H1 (cell line): ENCODE results near the gene FRMD5. TPM values are rescaled to one million over a fixed set of nuclear protein-coding genes. Genes with fewer than 3 reads are reported as not detected.

Experiments
- CTCF ChIA-PET: fragments of 300-600 bp; sonication (Branson Sonifier 250); formaldehyde crosslinking; loops from one replicate; lab custom pipeline; 2021; ENCODE audit not compliant: partially characterized antibody; lab: Charles Lee
- POLR2A ChIA-PET: fragments of 300-600 bp; sonication (Branson Sonifier 250); formaldehyde crosslinking; loops from one replicate; lab custom pipeline; 2021; ENCODE audit warnings: inconsistent platforms; ENCODE audit not compliant: partially characterized antibody; lab: Charles Lee
- DNase-seq, 2 experiments: peaks; one replicate each; pipeline versions ENCODE4 v3.0.0 to v3.0.0-alpha.2; 2010 to 2022; ENCODE audit warnings: low spot score in 2 of 2, low read depth in 1 of 2, mixed read lengths in 1 of 2
- FAIRE-seq: peaks from 2 replicates; lab custom pipeline; 2011; peaks lifted over from hg19 to GRCh38; lab: Jason Lieb, UNC
- H2AFZ ChIP-seq: 2 replicates; pipeline ENCODE4 v1.8.1; 2012; ENCODE audit warnings: low read length, inconsistent platforms
- H2AK5ac ChIP-seq: 2 replicates; pipeline ENCODE4 v1.6.1; 2013; ENCODE audit warnings: low read depth, low read length
- H2BK120ac ChIP-seq: replicated peaks from 2 replicates; pipeline ENCODE3; 2013; ENCODE audit warnings: low read depth, low read length, inconsistent platforms
- H2BK12ac ChIP-seq: 2 replicates; pipeline ENCODE4 v1.6.1; 2013; ENCODE audit warnings: low read depth, low read length
- H2BK15ac ChIP-seq: 2 replicates; pipeline ENCODE4 v1.6.1; 2013; ENCODE audit warnings: low read length
- H2BK20ac ChIP-seq: 2 replicates; pipeline ENCODE4 v1.6.1; 2013; ENCODE audit warnings: low read length
- H2BK5ac ChIP-seq: 2 replicates; pipeline ENCODE4 v1.6.1; 2013; ENCODE audit warnings: low read depth, low read length
- H3K14ac ChIP-seq: 2 replicates; pipeline ENCODE4 v1.6.1; 2013; ENCODE audit warnings: inconsistent platforms; ENCODE audit not compliant: insufficient read length
- H3K18ac ChIP-seq: 2 replicates; pipeline ENCODE4 v1.6.1; 2013; ENCODE audit warnings: low read length; ENCODE audit errors: extremely low read depth
- H3K23ac ChIP-seq: 2 replicates; pipeline ENCODE4 v1.6.1; 2013; ENCODE audit warnings: inconsistent platforms; ENCODE audit not compliant: insufficient read length
- H3K23me2 ChIP-seq: 2 replicates; pipeline ENCODE4 v1.6.1; 2013; ENCODE audit warnings: low read depth, low read length
- H3K27ac ChIP-seq: 2 replicates; pipeline ENCODE4 v1.6.1; 2011; ENCODE audit warnings: low read depth, low read length, inconsistent platforms
- H3K27me3 ChIP-seq, 4 experiments: replicated peaks in 1 of 4; 1 replicate in 1 of 4; 2 replicates in 3 of 4; pipeline versions ENCODE4 v1.6.1 to v1.8.1; 2011 to 2013; ENCODE audit warnings: low read length in 3 of 4, mild to moderate bottlenecking in 3 of 4, inconsistent platforms in 2 of 4, mixed read lengths in 2 of 4, moderate library complexity in 1 of 4; ENCODE audit not compliant: control insufficient read depth in 3 of 4, insufficient read depth in 3 of 4; ENCODE audit errors: extremely low read depth in 1 of 4
- H3K36me3 ChIP-seq, 4 experiments: 2 replicates each; pipeline versions ENCODE4 v1.6.1 to v1.8.1; 2011 to 2013; ENCODE audit warnings: mild to moderate bottlenecking in 4 of 4, low read length in 3 of 4, moderate library complexity in 2 of 4, control low read depth in 1 of 4, inconsistent platforms in 1 of 4; ENCODE audit not compliant: insufficient read depth in 4 of 4, control insufficient read depth in 2 of 4
- H3K4ac ChIP-seq: replicated peaks from 2 replicates; pipeline ENCODE3; 2013; ENCODE audit warnings: low read length, low read depth, mixed read lengths, inconsistent platforms; ENCODE audit not compliant: insufficient read length
- H3K4me1 ChIP-seq, 4 experiments: replicated peaks in 1 of 4; 1 replicate in 1 of 4; 2 replicates in 3 of 4; pipeline versions ENCODE4 v1.6.1 to v1.8.1; 2011 to 2013; ENCODE audit warnings: low read length in 3 of 4, inconsistent platforms in 2 of 4, mixed read lengths in 1 of 4; ENCODE audit not compliant: insufficient read depth in 4 of 4, control insufficient read depth in 3 of 4
- H3K4me2 ChIP-seq, 2 experiments: 2 replicates each; pipeline versions ENCODE4 v1.6.1 to v1.8.1; 2011 to 2013; ENCODE audit warnings: low read depth in 2 of 2, low read length in 2 of 2, control low read depth in 1 of 2, inconsistent platforms in 1 of 2, mild to moderate bottlenecking in 1 of 2; ENCODE audit not compliant: insufficient read depth in 1 of 2
- H3K4me3 ChIP-seq, 4 experiments: fragments of 200-600, 300-600 bp in 1 of 4; sonication (generic), shearing (Covaris generic), sonication (Bioruptor Twin) in 1 of 4; 2 replicates each; pipeline versions ENCODE4 v1.5.1 to v1.8.1; 2011 to 2016; ENCODE audit warnings: low read length in 4 of 4, low read depth in 3 of 4, control low read depth in 2 of 4, inconsistent platforms in 2 of 4, mild to moderate bottlenecking in 2 of 4, mixed read lengths in 1 of 4, moderate library complexity in 1 of 4; ENCODE audit not compliant: insufficient read depth in 2 of 4; ENCODE audit errors: extremely low read depth in 1 of 4
- H3K56ac ChIP-seq: replicated peaks from 2 replicates; pipeline ENCODE3; 2013; ENCODE audit warnings: low read depth, mild to moderate bottlenecking, mixed read lengths, low read length, inconsistent platforms; ENCODE audit not compliant: insufficient read length
- H3K79me1 ChIP-seq: 2 replicates; pipeline ENCODE4 v1.6.1; 2013; ENCODE audit warnings: low read depth, low read length, control low read depth
- H3K79me2 ChIP-seq, 2 experiments: 2 replicates each; pipeline versions ENCODE4 v1.6.1 to v1.8.1; 2012 to 2013; ENCODE audit warnings: low read length in 2 of 2, mild to moderate bottlenecking in 2 of 2, inconsistent platforms in 1 of 2; ENCODE audit not compliant: insufficient read depth in 2 of 2, control insufficient read depth in 1 of 2
- H3K9ac ChIP-seq, 4 experiments: replicated peaks in 1 of 4; 1 replicate in 1 of 4; 2 replicates in 3 of 4; pipeline versions ENCODE4 v1.6.1 to v1.8.1; 2011 to 2013; ENCODE audit warnings: low read depth in 3 of 4, low read length in 3 of 4, control low read depth in 2 of 4, mild to moderate bottlenecking in 2 of 4, moderate library complexity in 2 of 4, inconsistent platforms in 1 of 4; ENCODE audit errors: extremely low read depth in 1 of 4
- H3K9me3 ChIP-seq, 2 experiments: 2 replicates each; pipeline versions ENCODE4 v1.6.1 to v1.8.1; 2012 to 2013; ENCODE audit warnings: mild to moderate bottlenecking in 2 of 2, moderate library complexity in 2 of 2, control low read depth in 1 of 2, inconsistent platforms in 1 of 2, low read depth in 1 of 2, low read length in 1 of 2, mixed read lengths in 1 of 2; ENCODE audit not compliant: insufficient read depth in 2 of 2
- H4K20me1 ChIP-seq, 2 experiments: replicated peaks in 1 of 2; 2 replicates each; pipeline versions ENCODE3 to v1.8.1; 2011 to 2013; ENCODE audit warnings: inconsistent platforms in 2 of 2, low read length in 2 of 2, mild to moderate bottlenecking in 1 of 2; ENCODE audit not compliant: insufficient read depth in 2 of 2, control insufficient read depth in 1 of 2
- H4K5ac ChIP-seq: 2 replicates; pipeline ENCODE4 v1.6.1; 2013; ENCODE audit warnings: low read length, low read depth, mixed read lengths, inconsistent platforms; ENCODE audit not compliant: insufficient read length
- H4K8ac ChIP-seq: 2 replicates; pipeline ENCODE4 v1.8.0; 2013; ENCODE audit warnings: mild to moderate bottlenecking, moderate library complexity, low read length, inconsistent platforms; ENCODE audit not compliant: insufficient read depth; ENCODE audit errors: extremely low read depth
- H4K91ac ChIP-seq: replicated peaks from 2 replicates; pipeline ENCODE3; 2013; ENCODE audit warnings: low read length, mixed read lengths, inconsistent platforms; ENCODE audit not compliant: insufficient read length
- BCL11A ChIP-seq, 2 experiments: IDR thresholded peaks; one replicate each; pipeline ENCODE4 v1.6.1; 2011; ENCODE audit warnings: low read depth in 2 of 2, low read length in 2 of 2, mild to moderate bottlenecking in 2 of 2
- CHD2 ChIP-seq: IDR thresholded peaks from 2 replicates; pipeline ENCODE4 v1.6.1; 2012; ENCODE audit warnings: low read length, improper control_type of control experiment
- EP300 ChIP-seq, 2 experiments: IDR thresholded peaks; 1 replicate in 1 of 2; 2 replicates in 1 of 2; pipeline ENCODE4 v1.6.1; 2011 to 2012; ENCODE audit warnings: low read depth in 2 of 2, low read length in 2 of 2, mild to moderate bottlenecking in 2 of 2, borderline replicate concordance in 1 of 2, inconsistent platforms in 1 of 2, moderate library complexity in 1 of 2
- WGBS, 2 experiments: shearing (Covaris generic) in 1 of 2; methylation state at CpG; one replicate each; pipeline versions ENCODE4 v1.1.6 to v1.1.7; 2013 to 2015; ENCODE audit warnings: low lambda C conversion rate in 2 of 2, mixed read lengths in 2 of 2, inconsistent platforms in 1 of 2, low coverage in 1 of 2, missing lambda C conversion rate in 1 of 2; ENCODE audit not compliant: insufficient replicate concordance in 2 of 2, insufficient coverage in 1 of 2, insufficient read length in 1 of 2; ENCODE audit errors: extremely low coverage in 1 of 2, missing lambda C conversion rate in 1 of 2; 5-methylcytosine and 5-hydroxymethylcytosine counted together
- polyA plus RNA-seq, 7 experiments: library from polyadenylated mRNA; depleted of rRNA in 3 of 7; stranded (reverse) in 5 of 7; unstranded in 2 of 7; fragments of >200 nt in 5 of 7; fragments of 200-250 nt in 2 of 7; gene quantifications; 1 replicate in 5 of 7; 2 replicates in 1 of 7; 4 replicates in 1 of 7; pipeline versions ENCODE4 v1.2.1 to v1.2.3, GENCODE V29; 2011 to 2013; ENCODE audit warnings: missing spikeins in 2 of 7, mixed read lengths in 2 of 7
- total RNA-seq: library from RNA; stranded (reverse); fragmentation: NEBNext Ultra II Directional; extraction: Animal tissue kit (Norgen Biotek cat#: 25700); gene quantifications from 2 replicates; pipeline ENCODE4 v1.2.1, GENCODE V29; 2021
- TF ChIP-seq, protein P1 (sequence below): IDR thresholded peaks from 2 replicates; pipeline ENCODE4 v1.6.1; 2012; ENCODE audit warnings: low read length, inconsistent platforms
- TF ChIP-seq, protein P2 (sequence below), 3 experiments: IDR thresholded peaks; 1 replicate in 2 of 3; 2 replicates in 1 of 3; pipeline versions ENCODE4 v1.5.1 to v1.6.1; 2011; ENCODE audit warnings: low read length in 3 of 3, mild to moderate bottlenecking in 3 of 3, inconsistent platforms in 2 of 3, low read depth in 1 of 3, moderate library complexity in 1 of 3; ENCODE audit not compliant: insufficient read depth in 1 of 3; ENCODE audit errors: control extremely low read depth in 1 of 3
- TF ChIP-seq, protein P3 (sequence below): IDR thresholded peaks from 2 replicates; pipeline ENCODE4 v1.6.1; 2012; ENCODE audit warnings: inconsistent platforms

Gene FRMD5
- total and polyA plus RNA-seq, 2 of the 8 experiments (the other 6 are each of a cell fraction or from before 2014, with no cell fraction given), result 10.1 to 12.6 TPM

DNA sequence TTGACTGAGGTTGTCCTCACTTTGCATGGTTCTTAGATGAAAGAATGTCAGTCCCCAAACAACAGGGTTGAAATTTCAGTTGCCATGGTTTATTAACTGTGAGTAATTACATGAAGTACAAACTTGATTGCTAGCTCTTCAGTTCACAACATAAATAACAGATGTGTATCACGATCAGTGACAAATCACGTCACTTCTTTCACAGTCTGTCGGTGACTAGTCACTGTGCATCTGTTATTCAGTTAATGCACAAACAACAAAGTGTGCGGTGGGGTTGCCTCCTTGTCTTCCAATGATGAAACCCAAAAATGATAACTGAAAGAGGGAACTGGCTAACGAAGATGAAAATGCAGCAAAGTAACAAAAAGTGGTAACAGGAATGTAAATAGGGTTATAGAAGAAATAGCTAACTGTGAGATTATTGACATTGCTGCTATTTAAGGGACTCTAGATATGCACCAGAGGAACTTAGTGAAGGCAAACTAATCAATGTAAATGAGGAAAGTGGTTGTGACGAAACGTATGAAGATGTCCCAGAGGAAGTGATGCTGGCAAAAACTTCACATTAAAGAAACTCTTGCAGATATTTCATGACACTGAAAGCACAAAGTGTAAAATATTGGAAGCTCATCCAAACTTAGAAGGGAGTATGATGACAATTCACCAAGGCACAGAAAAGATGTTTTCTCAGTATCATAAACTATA, 208.9 kb downstream of the FRMD5 start:
- Histone ChIP-seq H3K27me3 (no peaks in the 10 kb centered on the region), H3K56ac (no peak overlapping the region), H3K23me2 (no peaks in the 10 kb centered on the region), H3K23ac (no peak overlapping the region), H3K4me1 (peaks cover 0 to 7% (median 3%) of the 10 kb centered on the region in 4 experiments; a peak in 5 of 7 replicates), H3K4me2 (no peak overlapping the region), H3K79me1 (no peaks in the 10 kb centered on the region), H4K8ac (no peak overlapping the region), H4K5ac (no peak overlapping the region), H3K9ac (no peak overlapping the region), H2BK5ac (no peak overlapping the region), H3K14ac (no peak overlapping the region), H2AK5ac (no peak overlapping the region), H3K9me3 (no peaks in the 10 kb centered on the region; a peak in 1 of 4 replicates), H3K4me3 (no peak overlapping the region), H2BK20ac (no peak overlapping the region), H3K4ac (no peak overlapping the region), H3K36me3 (no peaks in the 10 kb centered on the region)
- WGBS, 2 experiments, result 81% methylated on average over 7 of the region's 7 CpGs; no CpG with 5 or more reads in 1 of the 2 experiments
- DNase-seq, result no peak
- TF ChIP-seq BCL11A (IDR thresholded peaks at IDR 0.05; ENCODE audit: low read depth in 2 of 2, low read length in 2 of 2) (no peak), CHD2 (no peak), EP300 (IDR thresholded peaks at IDR 0.05; ENCODE audit: borderline replicate concordance in 1 of 2, low read depth in 2 of 2, low read length in 2 of 2) (no peak)
- TF ChIP-seq, protein P1, sequence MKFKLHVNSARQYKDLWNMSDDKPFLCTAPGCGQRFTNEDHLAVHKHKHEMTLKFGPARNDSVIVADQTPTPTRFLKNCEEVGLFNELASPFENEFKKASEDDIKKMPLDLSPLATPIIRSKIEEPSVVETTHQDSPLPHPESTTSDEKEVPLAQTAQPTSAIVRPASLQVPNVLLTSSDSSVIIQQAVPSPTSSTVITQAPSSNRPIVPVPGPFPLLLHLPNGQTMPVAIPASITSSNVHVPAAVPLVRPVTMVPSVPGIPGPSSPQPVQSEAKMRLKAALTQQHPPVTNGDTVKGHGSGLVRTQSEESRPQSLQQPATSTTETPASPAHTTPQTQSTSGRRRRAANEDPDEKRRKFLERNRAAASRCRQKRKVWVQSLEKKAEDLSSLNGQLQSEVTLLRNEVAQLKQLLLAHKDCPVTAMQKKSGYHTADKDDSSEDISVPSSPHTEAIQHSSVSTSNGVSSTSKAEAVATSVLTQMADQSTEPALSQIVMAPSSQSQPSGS, result no peak
- TF ChIP-seq, protein P2, sequence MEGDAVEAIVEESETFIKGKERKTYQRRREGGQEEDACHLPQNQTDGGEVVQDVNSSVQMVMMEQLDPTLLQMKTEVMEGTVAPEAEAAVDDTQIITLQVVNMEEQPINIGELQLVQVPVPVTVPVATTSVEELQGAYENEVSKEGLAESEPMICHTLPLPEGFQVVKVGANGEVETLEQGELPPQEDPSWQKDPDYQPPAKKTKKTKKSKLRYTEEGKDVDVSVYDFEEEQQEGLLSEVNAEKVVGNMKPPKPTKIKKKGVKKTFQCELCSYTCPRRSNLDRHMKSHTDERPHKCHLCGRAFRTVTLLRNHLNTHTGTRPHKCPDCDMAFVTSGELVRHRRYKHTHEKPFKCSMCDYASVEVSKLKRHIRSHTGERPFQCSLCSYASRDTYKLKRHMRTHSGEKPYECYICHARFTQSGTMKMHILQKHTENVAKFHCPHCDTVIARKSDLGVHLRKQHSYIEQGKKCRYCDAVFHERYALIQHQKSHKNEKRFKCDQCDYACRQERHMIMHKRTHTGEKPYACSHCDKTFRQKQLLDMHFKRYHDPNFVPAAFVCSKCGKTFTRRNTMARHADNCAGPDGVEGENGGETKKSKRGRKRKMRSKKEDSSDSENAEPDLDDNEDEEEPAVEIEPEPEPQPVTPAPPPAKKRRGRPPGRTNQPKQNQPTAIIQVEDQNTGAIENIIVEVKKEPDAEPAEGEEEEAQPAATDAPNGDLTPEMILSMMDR (IDR thresholded peaks at IDR 0.05; ENCODE audit: control extremely low read depth in 1 of 3, insufficient read depth in 1 of 3, low read depth in 1 of 3, low read length in 3 of 3), result no peak
- TF ChIP-seq, protein P3, sequence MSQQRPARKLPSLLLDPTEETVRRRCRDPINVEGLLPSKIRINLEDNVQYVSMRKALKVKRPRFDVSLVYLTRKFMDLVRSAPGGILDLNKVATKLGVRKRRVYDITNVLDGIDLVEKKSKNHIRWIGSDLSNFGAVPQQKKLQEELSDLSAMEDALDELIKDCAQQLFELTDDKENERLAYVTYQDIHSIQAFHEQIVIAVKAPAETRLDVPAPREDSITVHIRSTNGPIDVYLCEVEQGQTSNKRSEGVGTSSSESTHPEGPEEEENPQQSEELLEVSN, result no peak
- TF ChIP-seq, all 59 proteins: peak for 0
- Histone ChIP-seq H2AFZ (no peak overlapping the region), H4K20me1 (peaks cover 0 to 3% of the 10 kb centered on the region in 2 experiments), H2BK12ac (no peak overlapping the region), H2BK120ac (no peak overlapping the region), H3K18ac (no peak overlapping the region), H3K27ac (no peak overlapping the region), H4K91ac (no peak overlapping the region), H2BK15ac (no peak overlapping the region), H3K79me2 (no peaks in the 10 kb centered on the region)
- ChIA-PET CTCF (no interaction called here), POLR2A (interaction anchor here (0.7 to 1.3 kb wide), 3 partner anchors 8 to 100 kb away, joined by 3 to 5 read pairs (median 4); no protein-coding TSS in a partner anchor)
- FAIRE-seq, result no peak
